HG02981 (cell line): ENCODE data around the gene FRMD4B.

Experiments
- ATAC-seq: cut with Tn5 transposase; IDR thresholded peaks from one replicate; pipeline ENCODE4 v1.9.1; 2021; ENCODE audit warnings: mild to moderate bottlenecking, moderate library complexity; ENCODE audit not compliant: unreplicated experiment

The FRMD4B gene

GRCh38 chr3:69210068-69210730, 175.7 kb downstream of the FRMD4B start:
- no peak for ATAC-seq

GRCh38 chr3:69209413-69209812, 176.5 kb downstream of the FRMD4B start:
- ATAC-seq: no peak

- ATAC-seq: no peak
Observed at GRCh38 chr3:69207031-69207430, 178.9 kb downstream of the FRMD4B start.

- ATAC-seq: no peak
Observed at GRCh38 chr3:69205385-69205784, 180.5 kb downstream of the FRMD4B start.

GRCh38 chr3:69204315-69204957, 181.5 kb downstream of the FRMD4B start:
- peak; percentile 87 for ATAC-seq

- ATAC-seq: peak; percentile 6
Observed at GRCh38 chr3:69203631-69204314, 182.1 kb downstream of the FRMD4B start.

GRCh38 chr3:69201658-69202057, 184.2 kb downstream of the FRMD4B start:
- ATAC-seq: no peak

- ATAC-seq: no peak
Observed at GRCh38 chr3:69200384-69201068, 185.4 kb downstream of the FRMD4B start.

GRCh38 chr3:69199942-69200341, 185.9 kb downstream of the FRMD4B start:
- no peak for ATAC-seq

- ATAC-seq: no peak
Observed at GRCh38 chr3:69197922-69198530, 187.9 kb downstream of the FRMD4B start.

GRCh38 chr3:69197455-69197854, 188.4 kb downstream of the FRMD4B start:
- ATAC-seq: no peak

GRCh38 chr3:69196876-69197275, 189.0 kb downstream of the FRMD4B start:
- no peak for ATAC-seq

- ATAC-seq: no peak
Observed at GRCh38 chr3:69194431-69195165, 191.3 kb downstream of the FRMD4B start.

GRCh38 chr3:69193749-69194148, 192.1 kb downstream of the FRMD4B start:
- ATAC-seq: no peak

- ATAC-seq: no peak
Observed at GRCh38 chr3:69191516-69191915, 194.4 kb downstream of the FRMD4B start.

GRCh38 chr3:69189487-69189886, 196.4 kb downstream of the FRMD4B start:
- ATAC-seq: no peak

GRCh38 chr3:69186575-69187093, 199.3 kb downstream of the FRMD4B start:
- ATAC-seq: no peak

GRCh38 chr3:69182588-69183316, 203.1 kb downstream of the FRMD4B start:
- ATAC-seq: no peak

GRCh38 chr3:69181592-69182211, 204.2 kb downstream of the FRMD4B start:
- ATAC-seq: no peak
